ENCODE data around the gene GPR18.

GPR18 gene

DNA sequence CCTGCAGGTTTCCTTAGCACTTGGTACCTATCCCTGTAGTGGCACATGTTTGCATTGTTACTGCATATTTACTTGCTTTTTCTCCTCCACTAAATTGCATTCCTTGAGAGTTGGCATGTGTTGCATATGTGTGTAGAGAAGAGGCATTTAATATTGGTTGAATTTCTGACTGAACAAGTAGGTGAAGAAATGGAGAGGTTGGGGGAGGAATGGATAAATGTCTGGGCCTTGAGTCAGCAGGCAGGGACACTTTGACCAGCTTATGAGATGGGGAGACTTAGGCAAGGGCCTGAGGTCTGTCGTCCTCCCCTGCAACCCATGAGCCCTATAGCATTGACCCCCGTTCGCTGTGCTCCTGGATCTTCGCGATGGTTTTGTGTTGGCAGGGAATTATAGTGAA lies 2.0 kb upstream of the GPR18 start:
- H3K4me1 ChIP-seq (ENCODE audit: control insufficient read depth, insufficient read depth, low read depth, low read length) = no peaks in the 10 kb centered on the region
- WGBS = 93% methylated on average over 5 of the region's 5 CpGs
- no peak overlapping the region for H3K14ac ChIP-seq (ENCODE audit: low read length in 2 of 2)
- H2BK15ac ChIP-seq (ENCODE audit: low read depth, poor library complexity, severe bottlenecking) = no peak overlapping the region
- no peak overlapping the region for H3K4me2 ChIP-seq (ENCODE audit: low read length, poor library complexity, severe bottlenecking)
- H3K79me1 ChIP-seq (replicated peaks; ENCODE audit: low read length, poor library complexity, severe bottlenecking) = peaks cover 8% of the 10 kb centered on the region
- DNase-seq = no peak
- no peak overlapping the region for H2AK5ac ChIP-seq (ENCODE audit: low read length, severe bottlenecking)
- H3K36me3 ChIP-seq (ENCODE audit: control insufficient read depth in 1 of 2, insufficient read depth in 2 of 2, low read depth in 1 of 2, low read length in 2 of 2) = peaks cover 6 to 21% of the 10 kb centered on the region in 2 experiments
- no peak overlapping the region for H4K91ac ChIP-seq (ENCODE audit: low read length)
- H3K18ac ChIP-seq (ENCODE audit: low read depth in 1 of 2, low read length in 2 of 2) = no peak overlapping the region
- no peak overlapping the region for H4K8ac ChIP-seq (ENCODE audit: low read length)
- H3K27me3 ChIP-seq (ENCODE audit: control insufficient read depth in 1 of 2, insufficient read depth in 1 of 2, low read length in 2 of 2) = no peaks in the 10 kb centered on the region
- no peak overlapping the region for H2BK12ac ChIP-seq (ENCODE audit: low read length in 2 of 2)
- no peak overlapping the region for H3K4me3 ChIP-seq (ENCODE audit: insufficient read depth in 1 of 2, low read depth in 1 of 2, low read length in 2 of 2)
- no peak overlapping the region for H3K23ac ChIP-seq (ENCODE audit: low read length in 2 of 2)
- no peaks in the 10 kb centered on the region for H3K9me3 ChIP-seq (ENCODE audit: control insufficient read depth, low read length)
- no peak overlapping the region for H2AFZ ChIP-seq (ENCODE audit: low read depth, low read length)
- H3K9ac ChIP-seq (ENCODE audit: low read length) = no peak overlapping the region
- no peak overlapping the region for H3K4ac ChIP-seq (ENCODE audit: low read depth in 1 of 2, low read length in 2 of 2)
- no peak overlapping the region for H2BK120ac ChIP-seq (ENCODE audit: low read depth, low read length)
- no peak overlapping the region for H2BK5ac ChIP-seq (ENCODE audit: low read depth, low read length, poor library complexity, severe bottlenecking)
- H3K27ac ChIP-seq (ENCODE audit: low read length, poor library complexity, severe bottlenecking) = no peak overlapping the region

DNA sequence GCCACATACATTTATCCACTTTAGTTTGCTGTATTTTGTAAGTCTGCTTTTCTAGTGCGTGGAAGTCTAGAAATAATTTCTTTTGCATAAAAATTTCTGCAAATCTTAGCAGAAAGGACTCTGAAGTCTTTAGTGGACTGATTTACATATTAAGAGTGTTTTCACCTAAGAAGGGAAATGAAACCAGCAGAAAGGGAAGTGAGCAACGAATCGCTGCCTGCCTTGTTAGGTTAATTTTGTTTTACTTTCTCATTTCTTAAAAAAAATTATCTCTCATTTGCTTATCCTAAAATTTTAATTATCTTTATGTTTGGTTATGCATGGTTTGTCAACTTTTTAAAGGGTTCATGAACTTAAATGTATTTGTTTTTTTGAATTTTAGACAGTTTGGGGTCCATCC lies 767 bp upstream of the GPR18 start:
- WGBS = 100% methylated on average over 1 of the region's 3 CpGs

DNA sequence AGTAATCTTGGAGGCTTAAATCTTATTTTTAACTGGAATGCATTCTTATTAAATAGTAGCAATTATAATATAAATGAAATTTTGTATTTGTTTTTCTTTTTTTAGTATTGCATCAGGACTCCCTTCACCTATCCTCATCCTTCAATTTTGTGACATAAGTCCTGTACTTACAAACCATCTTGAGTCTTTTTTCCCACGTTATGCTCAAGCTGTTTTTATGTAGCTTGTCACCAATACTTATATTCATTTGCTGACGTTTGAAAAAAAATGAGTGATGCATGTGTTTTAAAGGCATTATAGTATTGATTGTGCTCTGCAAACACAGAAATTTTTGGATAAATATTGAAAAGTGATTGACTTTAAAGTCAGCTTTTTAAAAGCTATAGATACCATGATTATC lies 888 bp downstream of the GPR18 start:
- Histone ChIP-seq H3K4me3 (ENCODE audit: insufficient read depth in 1 of 2, low read depth in 1 of 2, low read length in 2 of 2) (no peak overlapping the region), H3K79me1 (replicated peaks; ENCODE audit: low read length, poor library complexity, severe bottlenecking) (peaks cover 6% of the 10 kb centered on the region), H3K14ac (ENCODE audit: low read length in 2 of 2) (no peak overlapping the region), H3K9me3 (ENCODE audit: control insufficient read depth, low read length) (no peaks in the 10 kb centered on the region), H3K18ac (ENCODE audit: low read depth in 1 of 2, low read length in 2 of 2) (no peak overlapping the region), H3K4ac (ENCODE audit: low read depth in 1 of 2, low read length in 2 of 2) (no peak overlapping the region), H3K4me2 (ENCODE audit: low read length, poor library complexity, severe bottlenecking) (no peak overlapping the region), H3K27me3 (ENCODE audit: control insufficient read depth in 1 of 2, insufficient read depth in 1 of 2, low read length in 2 of 2) (no peaks in the 10 kb centered on the region), H2BK120ac (ENCODE audit: low read depth, low read length) (no peak overlapping the region), H2BK12ac (ENCODE audit: low read length in 2 of 2) (no peak overlapping the region), H2AK5ac (ENCODE audit: low read length, severe bottlenecking) (no peak overlapping the region), H3K9ac (ENCODE audit: low read length) (no peak overlapping the region), H3K23ac (ENCODE audit: low read length in 2 of 2) (no peak overlapping the region), H3K27ac (ENCODE audit: low read length, poor library complexity, severe bottlenecking) (no peak overlapping the region), H3K36me3 (ENCODE audit: control insufficient read depth in 1 of 2, insufficient read depth in 2 of 2, low read depth in 1 of 2, low read length in 2 of 2) (peaks cover 10 to 32% of the 10 kb centered on the region in 2 experiments), H2BK5ac (ENCODE audit: low read depth, low read length, poor library complexity, severe bottlenecking) (no peak overlapping the region), H2BK15ac (ENCODE audit: low read depth, poor library complexity, severe bottlenecking) (no peak overlapping the region), H3K4me1 (ENCODE audit: control insufficient read depth, insufficient read depth, low read depth, low read length) (no peaks in the 10 kb centered on the region), H2AFZ (ENCODE audit: low read depth, low read length) (no peak overlapping the region), H4K91ac (ENCODE audit: low read length) (no peak overlapping the region), H4K8ac (ENCODE audit: low read length) (no peak overlapping the region)
- WGBS = 100% methylated on average over 2 of the region's 2 CpGs
- DNase-seq = no peak

More for the DNA sequence above, 767 bp upstream of the GPR18 start:
- Histone ChIP-seq H2BK15ac (ENCODE audit: low read depth, poor library complexity, severe bottlenecking) (no peak overlapping the region), H3K27ac (ENCODE audit: low read length, poor library complexity, severe bottlenecking) (no peak overlapping the region), H3K14ac (ENCODE audit: low read length in 2 of 2) (no peak overlapping the region), H3K9me3 (ENCODE audit: control insufficient read depth, low read length) (no peaks in the 10 kb centered on the region), H2AFZ (ENCODE audit: low read depth, low read length) (no peak overlapping the region), H2AK5ac (ENCODE audit: low read length, severe bottlenecking) (no peak overlapping the region), H3K23ac (ENCODE audit: low read length in 2 of 2) (no peak overlapping the region), H3K4me3 (ENCODE audit: insufficient read depth in 1 of 2, low read depth in 1 of 2, low read length in 2 of 2) (no peak overlapping the region), H4K8ac (ENCODE audit: low read length) (no peak overlapping the region), H2BK120ac (ENCODE audit: low read depth, low read length) (no peak overlapping the region), H3K9ac (ENCODE audit: low read length) (no peak overlapping the region), H2BK12ac (ENCODE audit: low read length in 2 of 2) (no peak overlapping the region), H3K4ac (ENCODE audit: low read depth in 1 of 2, low read length in 2 of 2) (no peak overlapping the region), H4K91ac (ENCODE audit: low read length) (no peak overlapping the region), H3K4me1 (ENCODE audit: control insufficient read depth, insufficient read depth, low read depth, low read length) (no peaks in the 10 kb centered on the region), H3K36me3 (ENCODE audit: control insufficient read depth in 1 of 2, insufficient read depth in 2 of 2, low read depth in 1 of 2, low read length in 2 of 2) (peaks cover 10 to 30% of the 10 kb centered on the region in 2 experiments), H3K18ac (ENCODE audit: low read depth in 1 of 2, low read length in 2 of 2) (no peak overlapping the region), H3K4me2 (ENCODE audit: low read length, poor library complexity, severe bottlenecking) (no peak overlapping the region), H3K27me3 (ENCODE audit: control insufficient read depth in 1 of 2, insufficient read depth in 1 of 2, low read length in 2 of 2) (no peaks in the 10 kb centered on the region), H3K79me1 (replicated peaks; ENCODE audit: low read length, poor library complexity, severe bottlenecking) (peaks cover 8% of the 10 kb centered on the region), H2BK5ac (ENCODE audit: low read depth, low read length, poor library complexity, severe bottlenecking) (no peak overlapping the region)
- DNase-seq = no peak

DNA sequence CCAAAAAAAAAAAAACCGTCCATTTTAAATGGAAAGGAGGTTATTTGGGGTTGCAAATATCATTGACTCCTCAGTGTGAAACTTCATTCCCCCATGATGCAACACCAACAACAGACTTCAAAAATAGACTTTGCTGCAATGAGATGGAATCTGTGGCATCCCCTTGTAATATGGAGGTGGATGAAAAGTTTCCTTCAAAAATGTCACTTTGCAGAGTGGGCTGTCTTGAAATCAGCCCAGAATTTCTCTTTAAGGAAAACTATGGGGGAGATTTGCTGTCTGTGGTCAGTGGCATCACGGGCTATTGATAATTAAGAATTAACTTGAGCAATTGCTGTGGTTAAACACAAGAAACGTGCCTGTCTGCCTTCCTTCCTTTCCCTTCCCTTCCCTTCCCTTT lies 1.5 kb downstream of the GPR18 start:
- Histone ChIP-seq H3K9me3 (ENCODE audit: control insufficient read depth, low read length) (no peaks in the 10 kb centered on the region), H4K8ac (ENCODE audit: low read length) (no peak overlapping the region), H3K36me3 (ENCODE audit: control insufficient read depth in 1 of 2, insufficient read depth in 2 of 2, low read depth in 1 of 2, low read length in 2 of 2) (peaks cover 10 to 38% of the 10 kb centered on the region in 2 experiments), H4K91ac (ENCODE audit: low read length) (no peak overlapping the region), H2BK12ac (ENCODE audit: low read length in 2 of 2) (no peak overlapping the region), H2AK5ac (ENCODE audit: low read length, severe bottlenecking) (no peak overlapping the region), H3K27ac (ENCODE audit: low read length, poor library complexity, severe bottlenecking) (no peak overlapping the region), H3K79me1 (replicated peaks; ENCODE audit: low read length, poor library complexity, severe bottlenecking) (peaks cover 10% of the 10 kb centered on the region), H3K23ac (ENCODE audit: low read length in 2 of 2) (no peak overlapping the region), H3K18ac (ENCODE audit: low read depth in 1 of 2, low read length in 2 of 2) (no peak overlapping the region), H2BK120ac (ENCODE audit: low read depth, low read length) (no peak overlapping the region), H3K14ac (ENCODE audit: low read length in 2 of 2) (no peak overlapping the region), H2BK5ac (ENCODE audit: low read depth, low read length, poor library complexity, severe bottlenecking) (no peak overlapping the region), H3K9ac (ENCODE audit: low read length) (no peak overlapping the region), H3K4me2 (ENCODE audit: low read length, poor library complexity, severe bottlenecking) (no peak overlapping the region), H2AFZ (ENCODE audit: low read depth, low read length) (no peak overlapping the region), H3K4ac (ENCODE audit: low read depth in 1 of 2, low read length in 2 of 2) (no peak overlapping the region), H2BK15ac (ENCODE audit: low read depth, poor library complexity, severe bottlenecking) (no peak overlapping the region), H3K4me3 (ENCODE audit: insufficient read depth in 1 of 2, low read depth in 1 of 2, low read length in 2 of 2) (no peak overlapping the region), H3K27me3 (ENCODE audit: control insufficient read depth in 1 of 2, insufficient read depth in 1 of 2, low read length in 2 of 2) (no peaks in the 10 kb centered on the region), H3K4me1 (ENCODE audit: control insufficient read depth, insufficient read depth, low read depth, low read length) (no peaks in the 10 kb centered on the region)
- peak; percentile 16 for DNase-seq
- no CpG with 5 or more reads among the region's 3 CpGs for WGBS

Measured in mesenchymal stem cell (in vitro differentiated cells and primary cell).